ENCODE measurements around the gene GALNT9.

The GALNT9 gene

GRCh38 chr12:132311201-132311915 is 18.0 kb downstream of the GALNT9 start:
- peaks cover 31% of the 10 kb centered on the region for H3K9me3 Mint-ChIP-seq
- peaks cover 27% of the 10 kb centered on the region for H3K27me3 Mint-ChIP-seq (ENCODE audit: low read depth, poor library complexity)
- peaks cover 47% of the 10 kb centered on the region for H3K4me1 Mint-ChIP-seq
- peaks cover 11% of the 10 kb centered on the region for H3K36me3 Mint-ChIP-seq (ENCODE audit: low read depth)
- DNase-seq: no peak
- H3K27ac Mint-ChIP-seq: no peak overlapping the region
- no peak overlapping the region for H3K4me3 Mint-ChIP-seq
- TF ChIP-seq CTCF (IDR thresholded peaks at IDR 0.05): no peak

GRCh38 chr12:132310181-132311040 is 19.0 kb downstream of the GALNT9 start:
- no peak overlapping the region for H3K4me3 Mint-ChIP-seq
- peaks cover 31% of the 10 kb centered on the region for H3K9me3 Mint-ChIP-seq
- peaks cover 38% of the 10 kb centered on the region for H3K4me1 Mint-ChIP-seq
- peak overlapping the region; percentile 27 for H3K27ac Mint-ChIP-seq
- H3K27me3 Mint-ChIP-seq (ENCODE audit: low read depth, poor library complexity): peaks cover 24% of the 10 kb centered on the region
- TF ChIP-seq CTCF (IDR thresholded peaks at IDR 0.05): no peak
- no peak for DNase-seq
- peaks cover 11% of the 10 kb centered on the region for H3K36me3 Mint-ChIP-seq (ENCODE audit: low read depth)

GRCh38 chr12:132309596-132310086 is 19.7 kb downstream of the GALNT9 start:
- no peak for DNase-seq
- TF ChIP-seq CTCF (IDR thresholded peaks at IDR 0.05): no peak
- H3K4me1 Mint-ChIP-seq: peaks cover 37% of the 10 kb centered on the region
- H3K27me3 Mint-ChIP-seq (ENCODE audit: low read depth, poor library complexity): peaks cover 24% of the 10 kb centered on the region
- no peak overlapping the region for H3K27ac Mint-ChIP-seq
- no peak overlapping the region for H3K4me3 Mint-ChIP-seq
- H3K9me3 Mint-ChIP-seq: peaks cover 31% of the 10 kb centered on the region
- peaks cover 11% of the 10 kb centered on the region for H3K36me3 Mint-ChIP-seq (ENCODE audit: low read depth)

- Mint-ChIP-seq H3K4me3 (no peak overlapping the region), H3K27me3 (ENCODE audit: low read depth, poor library complexity) (peaks cover 20% of the 10 kb centered on the region), H3K4me1 (peaks cover 37% of the 10 kb centered on the region), H3K27ac (no peak overlapping the region), H3K36me3 (ENCODE audit: low read depth) (peaks cover 11% of the 10 kb centered on the region), H3K9me3 (peaks cover 28% of the 10 kb centered on the region)
- TF ChIP-seq CTCF (IDR thresholded peaks at IDR 0.05): no peak
- DNase-seq: no peak
These were observed 20.4 kb downstream of the GALNT9 start for GRCh38 chr12:132308853-132309595.

- Mint-ChIP-seq H3K36me3 (ENCODE audit: low read depth) (peaks cover 11% of the 10 kb centered on the region), H3K4me3 (no peak overlapping the region), H3K9me3 (peaks cover 27% of the 10 kb centered on the region), H3K27me3 (ENCODE audit: low read depth, poor library complexity) (peaks cover 19% of the 10 kb centered on the region), H3K27ac (peak overlapping the region; percentile 79), H3K4me1 (peaks cover 37% of the 10 kb centered on the region)
- DNase-seq: no peak
- TF ChIP-seq CTCF (IDR thresholded peaks at IDR 0.05): no peak
These were observed 21.2 kb downstream of the GALNT9 start for GRCh38 chr12:132307976-132308852.

Measured in nephron progenitor cell (in vitro differentiated cells).